MCF 10A (cell line): ENCODE measurements around the gene SECISBP2L. TPM values are rescaled to one million over a fixed set of nuclear protein-coding genes. Genes with fewer than 3 reads are reported as not detected.

ENCODE experiments used
- BruUV-seq: library from RNA; stranded (reverse); fragments of 400-500 nt; replicated peaks from 2 replicates; lab custom pipeline; 2021; lab: Mats Ljungman, UMichigan
- CTCF ChIA-PET: fragments of 300-600 bp; sonication (Branson Sonifier 250); formaldehyde crosslinking; extraction: SDS; loops from one replicate; lab custom pipeline; 2021; ENCODE audit warnings: antibody characterized with exemption, inconsistent platforms; lab: Yijun Ruan, JAX
- POLR2A ChIA-PET: fragments of 300-600, 350-650 bp; sonication (Branson Sonifier 250); formaldehyde crosslinking; extraction: SDS; loops from one replicate; lab custom pipeline; 2020; ENCODE audit warnings: antibody characterized with exemption, inconsistent platforms; lab: Yijun Ruan, JAX
- DNase-seq: peaks from one replicate; pipeline ENCODE4 v3.0.0-alpha.2; 2018; ENCODE audit not compliant: unreplicated experiment
- H3K27ac Mint-ChIP-seq: one replicate; pipeline ENCODE4 v1.8.0; 2022; ENCODE audit warnings: mild to moderate bottlenecking, low read depth, mixed read lengths; ENCODE audit not compliant: unreplicated experiment
- H3K27me3 Mint-ChIP-seq: one replicate; pipeline ENCODE4 v1.8.0; 2022; ENCODE audit warnings: mixed read lengths; ENCODE audit not compliant: insufficient read depth, unreplicated experiment
- H3K36me3 Mint-ChIP-seq: one replicate; pipeline ENCODE4 v1.8.0; 2022; ENCODE audit warnings: mild to moderate bottlenecking, moderate library complexity, mixed read lengths; ENCODE audit not compliant: insufficient read depth, unreplicated experiment
- H3K4me1 Mint-ChIP-seq: one replicate; pipeline ENCODE4 v1.8.0; 2022; ENCODE audit warnings: mixed read lengths; ENCODE audit not compliant: insufficient read depth, unreplicated experiment
- H3K4me3 Mint-ChIP-seq: one replicate; pipeline ENCODE4 v1.8.0; 2022; ENCODE audit warnings: mild to moderate bottlenecking, moderate library complexity, mixed read lengths; ENCODE audit not compliant: unreplicated experiment
- H3K9me3 Mint-ChIP-seq: one replicate; pipeline ENCODE4 v1.8.0; 2022; ENCODE audit warnings: mixed read lengths; ENCODE audit not compliant: unreplicated experiment
- intact Hi-C: fragments of 100-400 bp; cut with micrococcal nuclease; formaldehyde crosslinking; loops from 2 replicates; pipeline ENCODE4 v1.14.1; 2022
- total RNA-seq: library from RNA; stranded (reverse); gene quantifications from 2 replicates; pipeline ENCODE4 v1.2.3, GENCODE V29; 2022
- TF ChIP-seq, protein P1 (sequence below): fragments of 200-600 bp; IDR thresholded peaks from one replicate; pipeline ENCODE4 v1.8.0; 2022; ENCODE audit warnings: antibody characterized with exemption, mild to moderate bottlenecking; ENCODE audit not compliant: unreplicated experiment

Gene SECISBP2L
- total RNA-seq, 1 experiment from 2014 or later: 19.6 TPM

DNA sequence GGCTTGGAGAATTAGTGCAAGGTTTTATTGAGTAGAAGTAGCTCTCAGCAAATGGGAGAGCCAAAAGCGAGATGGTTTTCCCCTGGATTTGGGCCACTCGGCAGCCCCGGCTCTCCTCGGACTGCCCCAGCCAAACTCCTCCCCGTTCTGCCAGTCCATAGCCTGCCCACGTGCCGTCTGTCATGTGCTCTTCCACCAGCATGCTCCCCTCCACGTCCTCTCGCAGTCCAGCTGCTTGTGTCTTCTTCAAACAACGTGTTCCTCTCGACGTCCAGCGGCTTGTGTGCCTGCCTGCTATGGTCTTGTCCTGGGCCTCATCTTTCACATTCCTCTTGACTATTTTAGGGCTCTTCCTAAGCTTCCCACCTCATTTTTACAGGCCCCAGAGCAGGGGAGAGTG, 16.7 kb upstream of the SECISBP2L start:
- BruUV-seq: no TSS peak

DNA sequence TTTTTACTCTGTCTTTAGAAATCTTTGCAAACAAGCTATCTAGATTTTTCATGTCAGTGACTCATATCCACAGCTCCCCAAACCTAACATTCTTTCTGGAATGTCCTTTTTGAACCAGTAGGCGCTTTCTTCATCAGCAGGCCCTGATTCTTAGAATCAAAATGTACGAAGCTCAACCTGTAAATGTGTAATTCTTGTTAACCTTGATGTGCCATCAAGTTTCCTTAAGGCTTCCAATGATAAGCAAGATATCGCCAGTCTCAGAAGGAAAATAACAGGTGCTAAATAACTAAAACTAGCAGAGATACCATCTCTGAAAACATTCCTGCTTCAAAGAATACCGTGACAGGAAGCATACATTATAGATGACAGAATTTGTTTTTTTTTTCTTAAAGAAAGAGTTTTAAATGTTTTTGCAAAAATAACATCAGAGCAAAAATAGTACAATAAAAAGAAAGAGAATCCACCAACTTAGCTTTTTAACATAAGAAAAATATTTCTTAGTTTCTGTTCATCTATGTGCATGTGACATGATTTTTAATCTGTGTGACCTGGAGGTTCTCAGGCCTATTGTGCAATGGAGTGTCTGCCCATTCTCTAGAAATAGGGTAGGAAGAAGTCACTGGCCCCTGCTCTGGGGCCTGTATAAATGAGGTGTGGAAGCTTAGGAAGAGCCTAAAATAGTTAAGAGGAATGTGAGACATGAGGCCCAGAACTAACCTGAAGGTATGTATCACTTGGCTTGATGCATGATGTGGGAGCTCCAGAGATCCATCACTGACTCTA, 14.7 kb upstream of the SECISBP2L start:
- Mint-ChIP-seq H3K36me3 (no peaks in the 10 kb centered on the region), H3K4me3 (no peak overlapping the region), H3K27me3 (no peaks in the 10 kb centered on the region), H3K27ac (peak overlapping the region; percentile 67), H3K4me1 (peaks cover 6% of the 10 kb centered on the region), H3K9me3 (no peaks in the 10 kb centered on the region)
- ChIA-PET POLR2A (interaction anchor here (0.8 to 1.4 kb wide), 4 partner anchors 10 to 19 kb away, joined by 3 to 4 read pairs (median 3); partner anchors contain the start of gene SECISBP2L), CTCF (no interaction called here)
- BruUV-seq: no TSS peak
- intact Hi-C loops: no loop called here
- TF ChIP-seq, protein P1, sequence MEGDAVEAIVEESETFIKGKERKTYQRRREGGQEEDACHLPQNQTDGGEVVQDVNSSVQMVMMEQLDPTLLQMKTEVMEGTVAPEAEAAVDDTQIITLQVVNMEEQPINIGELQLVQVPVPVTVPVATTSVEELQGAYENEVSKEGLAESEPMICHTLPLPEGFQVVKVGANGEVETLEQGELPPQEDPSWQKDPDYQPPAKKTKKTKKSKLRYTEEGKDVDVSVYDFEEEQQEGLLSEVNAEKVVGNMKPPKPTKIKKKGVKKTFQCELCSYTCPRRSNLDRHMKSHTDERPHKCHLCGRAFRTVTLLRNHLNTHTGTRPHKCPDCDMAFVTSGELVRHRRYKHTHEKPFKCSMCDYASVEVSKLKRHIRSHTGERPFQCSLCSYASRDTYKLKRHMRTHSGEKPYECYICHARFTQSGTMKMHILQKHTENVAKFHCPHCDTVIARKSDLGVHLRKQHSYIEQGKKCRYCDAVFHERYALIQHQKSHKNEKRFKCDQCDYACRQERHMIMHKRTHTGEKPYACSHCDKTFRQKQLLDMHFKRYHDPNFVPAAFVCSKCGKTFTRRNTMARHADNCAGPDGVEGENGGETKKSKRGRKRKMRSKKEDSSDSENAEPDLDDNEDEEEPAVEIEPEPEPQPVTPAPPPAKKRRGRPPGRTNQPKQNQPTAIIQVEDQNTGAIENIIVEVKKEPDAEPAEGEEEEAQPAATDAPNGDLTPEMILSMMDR: no peak
- DNase-seq: no peak

More for the DNA sequence above, 16.7 kb upstream of the SECISBP2L start:
- intact Hi-C loops: no loop called here
- no peak for DNase-seq
- Mint-ChIP-seq H3K4me3 (no peak overlapping the region), H3K4me1 (peaks cover 6% of the 10 kb centered on the region), H3K36me3 (no peaks in the 10 kb centered on the region), H3K9me3 (no peaks in the 10 kb centered on the region), H3K27ac (no peak overlapping the region), H3K27me3 (no peaks in the 10 kb centered on the region)
- POLR2A ChIA-PET: interaction anchor here (1.2 kb wide), 1 partner anchor 17 kb away, joined by 5 read pairs; the partner anchor contains the start of gene SECISBP2L
- TF ChIP-seq, protein P1: no peak
- CTCF ChIA-PET: no interaction called here

DNA sequence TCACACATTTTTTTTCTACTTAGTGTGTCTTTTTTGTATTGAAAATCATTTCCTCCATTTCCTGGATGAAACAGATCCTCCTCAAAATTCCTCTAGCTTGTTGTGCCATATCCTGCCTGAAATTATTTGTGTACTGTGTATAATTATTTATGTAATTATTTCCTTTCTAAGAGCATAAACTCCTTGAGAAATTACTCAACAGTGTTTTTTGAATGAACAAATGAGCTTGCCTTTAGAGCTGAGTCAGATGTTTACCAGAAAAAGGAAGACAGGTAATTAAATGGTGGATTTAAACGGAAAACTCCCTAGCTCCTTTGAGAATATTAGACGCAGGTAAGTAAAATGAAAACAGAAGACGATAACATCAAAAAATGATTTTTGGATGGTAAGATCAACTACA, 13.2 kb upstream of the SECISBP2L start:
- Mint-ChIP-seq H3K4me1 (peaks cover 6% of the 10 kb centered on the region), H3K4me3 (no peak overlapping the region), H3K9me3 (no peaks in the 10 kb centered on the region), H3K27me3 (no peaks in the 10 kb centered on the region), H3K27ac (no peak overlapping the region), H3K36me3 (no peaks in the 10 kb centered on the region)
- CTCF ChIA-PET: interaction anchor here (0.6 to 2.1 kb wide), 6 partner anchors 9 to 731 kb away, joined by 3 to 6 read pairs (median 4); partner anchors contain the start of gene SECISBP2L
- TF ChIP-seq, protein P1: no peak
- DNase-seq: no peak
- BruUV-seq: no TSS peak
- intact Hi-C loops: no loop called here
- POLR2A ChIA-PET: interaction anchor here (0.7 to 1.4 kb wide), 5 partner anchors 8 to 696 kb away, joined by 3 to 9 read pairs (median 3); partner anchors contain the start of gene SECISBP2L

- TF ChIP-seq, protein P1: no peak
- intact Hi-C loops: no loop called here
- ChIA-PET POLR2A (interaction anchor here (0.6 to 1.4 kb wide), 2 partner anchors 13 to 50 kb away, joined by 3 to 9 read pairs; partner anchors contain the start of gene SECISBP2L), CTCF (interaction anchor here (1.3 to 2.1 kb wide), 2 partner anchors 9 to 12 kb away, joined by 6 read pairs; partner anchors contain the start of gene SECISBP2L)
- Mint-ChIP-seq H3K9me3 (no peaks in the 10 kb centered on the region), H3K4me3 (no peak overlapping the region), H3K27me3 (no peaks in the 10 kb centered on the region), H3K36me3 (no peaks in the 10 kb centered on the region), H3K4me1 (peaks cover 6% of the 10 kb centered on the region), H3K27ac (no peak overlapping the region)
- BruUV-seq: no TSS peak
- DNase-seq: no peak
These were observed 12.3 kb upstream of the SECISBP2L start for GRCh38 chr15:49058559-49058958.
